ENCODE results near the gene NLRP5. TPM values are rescaled to one million over a fixed set of nuclear protein-coding genes. Genes with fewer than 3 reads are reported as not detected.

The NLRP5 gene
- total RNA-seq, 1 experiment from 2014 or later: not detected

DNA sequence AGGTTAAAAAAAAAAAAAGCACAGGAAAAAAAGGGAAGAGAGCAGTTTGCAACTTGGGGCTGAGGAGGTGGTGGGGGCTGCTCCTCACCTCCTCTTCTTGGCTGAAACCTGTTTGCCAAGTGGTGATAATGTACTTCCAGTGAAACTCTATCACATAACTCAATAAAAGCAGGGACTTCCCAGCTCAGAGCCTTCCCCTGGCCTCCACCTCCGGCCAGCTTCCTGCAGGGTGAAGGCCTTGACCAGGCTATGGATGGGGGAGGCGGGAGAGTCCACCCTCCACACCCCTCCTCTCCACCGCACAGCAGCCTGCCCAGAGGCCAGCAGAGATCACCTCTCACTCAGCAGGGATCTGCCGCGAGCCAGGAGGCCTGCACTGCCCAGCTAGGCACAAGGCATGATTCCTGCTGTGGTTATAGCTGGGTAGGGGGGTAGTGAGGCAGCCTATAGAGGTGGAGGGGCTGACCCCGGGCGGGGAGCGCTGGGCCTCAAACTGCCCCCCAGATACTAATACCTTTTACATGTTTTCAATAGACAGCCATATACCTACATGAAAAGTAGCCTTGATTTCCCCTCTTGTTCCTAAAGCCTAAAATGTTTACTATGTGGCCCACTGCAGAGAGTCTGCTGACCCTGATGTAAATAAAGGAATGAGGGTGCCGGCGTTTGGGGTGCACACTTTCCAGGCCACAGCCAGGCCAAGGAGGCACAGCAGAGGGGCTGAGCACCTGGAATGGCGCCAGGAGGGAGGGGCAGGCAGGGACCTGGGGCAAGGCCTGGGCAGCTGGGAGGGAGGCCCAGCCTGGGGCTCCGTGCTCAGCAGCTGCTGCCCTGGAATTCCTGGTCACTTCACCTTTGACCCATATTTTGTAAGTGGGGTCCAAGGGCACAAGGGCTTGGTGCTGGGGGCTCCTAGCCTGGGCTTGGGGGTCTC, 124.2 kb downstream of the NLRP5 start:
- ChIA-PET CTCF (no interaction called here), POLR2A (ENCODE audit: unreplicated experiment) (no interaction called here)
- ATAC-seq (peak; percentile 56; the same call in 1 of the 2 replicates), DNase-seq (no peak)
- Histone ChIP-seq H3K4me3 (ENCODE audit: low read length) (no peak overlapping the region), H3K27ac (ENCODE audit: low read length) (no peak overlapping the region), H3K9me3 (ENCODE audit: low read length) (no peaks in the 10 kb centered on the region), H3K9ac (ENCODE audit: low read length) (no peak overlapping the region), H2AFZ (ENCODE audit: low read length) (no peak overlapping the region), H3K4me2 (ENCODE audit: low read length) (no peak overlapping the region), H3K4me1 (ENCODE audit: insufficient read depth, low read length) (no peaks in the 10 kb centered on the region), H3K36me3 (ENCODE audit: low read depth, low read length) (peaks cover 10% of the 10 kb centered on the region; the same call in 1 of the 2 replicates), H3K79me2 (ENCODE audit: low read length) (peaks cover 100% of the 10 kb centered on the region), H3K27me3 (ENCODE audit: low read length) (no peaks in the 10 kb centered on the region), H4K20me1 (ENCODE audit: low read length) (peaks cover 75% of the 10 kb centered on the region), H3F3A (ENCODE audit: low read length, unreplicated experiment) (no peaks in the 10 kb centered on the region), H3K9me2 (replicated peaks; ENCODE audit: low read length) (no peaks in the 10 kb centered on the region)
- intact Hi-C loops (cut with micrococcal nuclease): no loop called here
- no TSS peak for BruUV-seq (replicated peaks)
- TF ChIP-seq, protein P1, sequence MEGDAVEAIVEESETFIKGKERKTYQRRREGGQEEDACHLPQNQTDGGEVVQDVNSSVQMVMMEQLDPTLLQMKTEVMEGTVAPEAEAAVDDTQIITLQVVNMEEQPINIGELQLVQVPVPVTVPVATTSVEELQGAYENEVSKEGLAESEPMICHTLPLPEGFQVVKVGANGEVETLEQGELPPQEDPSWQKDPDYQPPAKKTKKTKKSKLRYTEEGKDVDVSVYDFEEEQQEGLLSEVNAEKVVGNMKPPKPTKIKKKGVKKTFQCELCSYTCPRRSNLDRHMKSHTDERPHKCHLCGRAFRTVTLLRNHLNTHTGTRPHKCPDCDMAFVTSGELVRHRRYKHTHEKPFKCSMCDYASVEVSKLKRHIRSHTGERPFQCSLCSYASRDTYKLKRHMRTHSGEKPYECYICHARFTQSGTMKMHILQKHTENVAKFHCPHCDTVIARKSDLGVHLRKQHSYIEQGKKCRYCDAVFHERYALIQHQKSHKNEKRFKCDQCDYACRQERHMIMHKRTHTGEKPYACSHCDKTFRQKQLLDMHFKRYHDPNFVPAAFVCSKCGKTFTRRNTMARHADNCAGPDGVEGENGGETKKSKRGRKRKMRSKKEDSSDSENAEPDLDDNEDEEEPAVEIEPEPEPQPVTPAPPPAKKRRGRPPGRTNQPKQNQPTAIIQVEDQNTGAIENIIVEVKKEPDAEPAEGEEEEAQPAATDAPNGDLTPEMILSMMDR (conservative IDR thresholded peaks at IDR 0.05; ENCODE audit: low read depth, low read length): no peak
- TF ChIP-seq EZH2 (IDR thresholded peaks at IDR 0.05; ENCODE audit: low read length, unreplicated experiment) (no peak), EZH2phosphoT487 (IDR thresholded peaks at IDR 0.05; ENCODE audit: borderline replicate concordance, low read length) (no peak)

Other genes starting within 250 kb of the NLRP5 start
- not detected in 2 replicates for gene NLRP9, start 248.4 kb upstream of the NLRP5 start, total RNA-seq (2014; rRNA removed)
- gene RFPL4A, start 227.7 kb upstream of the NLRP5 start, total RNA-seq (2014; rRNA removed): not detected in 2 replicates
- not detected in 2 replicates for gene RFPL4AL1, start 217.7 kb upstream of the NLRP5 start, total RNA-seq (2014; rRNA removed)
- 0.15 and 0.23 TPM in 2 replicates for gene NLRP11, start 154.8 kb upstream of the NLRP5 start, total RNA-seq (2014; rRNA removed)
- gene NLRP4, start 150.2 kb upstream of the NLRP5 start, total RNA-seq (2014; rRNA removed): not detected in 2 replicates
- gene NLRP13, start 54.4 kb upstream of the NLRP5 start, total RNA-seq (2014; rRNA removed): not detected in 2 replicates
- not detected in 2 replicates for gene NLRP8, start 38.9 kb upstream of the NLRP5 start, total RNA-seq (2014; rRNA removed)
- 111 and 185 TPM in 2 replicates for gene ZNF787, start 134.5 kb downstream of the NLRP5 start, total RNA-seq (2014; rRNA removed)
- 40.0 and 65.0 TPM in 2 replicates for gene ZNF444, start 154.5 kb downstream of the NLRP5 start, total RNA-seq (2014; rRNA removed)
- gene GALP, start 189.2 kb downstream of the NLRP5 start, total RNA-seq (2014; rRNA removed): not detected in 2 replicates
- gene ZSCAN5B, start 211.0 kb downstream of the NLRP5 start, total RNA-seq (2014; rRNA removed): not detected in 2 replicates
- not detected in 2 replicates for gene ZSCAN5C, start 215.5 kb downstream of the NLRP5 start, total RNA-seq (2014; rRNA removed)